Measurements from ENCODE around the gene CACNA1I. TPM values are rescaled to one million over a fixed set of nuclear protein-coding genes. Genes with fewer than 3 reads are reported as not detected.

Gene CACNA1I
- total and polyA plus RNA-seq, 2 donors (not counting 1 experiment from before 2014, with no cell fraction given) = under 0.01 to 0.01 TPM

DNA sequence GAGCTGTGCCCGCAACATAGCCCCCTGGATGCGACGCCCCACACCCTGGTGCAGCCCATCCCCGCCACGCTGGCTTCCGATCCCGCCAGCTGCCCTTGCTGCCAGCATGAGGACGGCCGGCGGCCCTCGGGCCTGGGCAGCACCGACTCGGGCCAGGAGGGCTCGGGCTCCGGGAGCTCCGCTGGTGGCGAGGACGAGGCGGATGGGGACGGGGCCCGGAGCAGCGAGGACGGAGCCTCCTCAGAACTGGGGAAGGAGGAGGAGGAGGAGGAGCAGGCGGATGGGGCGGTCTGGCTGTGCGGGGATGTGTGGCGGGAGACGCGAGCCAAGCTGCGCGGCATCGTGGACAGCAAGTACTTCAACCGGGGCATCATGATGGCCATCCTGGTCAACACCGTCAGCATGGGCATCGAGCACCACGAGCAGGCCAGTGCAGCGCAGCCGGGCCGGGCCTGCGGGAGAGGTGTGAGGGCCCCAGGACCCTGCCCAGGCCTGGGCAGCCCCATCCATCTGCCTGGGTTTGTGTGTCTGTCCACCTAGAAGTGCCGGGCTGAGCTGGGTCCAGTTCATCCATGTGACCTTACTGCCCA is 79.0 kb downstream of the CACNA1I start:
- no peak for DNase-seq (ENCODE audit: low read depth in 2 of 2)
- Histone ChIP-seq H3K4me1 (ENCODE audit: control insufficient read depth, extremely low read depth, insufficient read depth, low read length) (no peaks in the 10 kb centered on the region), H3K27me3 (ENCODE audit: control insufficient read depth, insufficient read depth, low read length) (no peaks in the 10 kb centered on the region)

DNA sequence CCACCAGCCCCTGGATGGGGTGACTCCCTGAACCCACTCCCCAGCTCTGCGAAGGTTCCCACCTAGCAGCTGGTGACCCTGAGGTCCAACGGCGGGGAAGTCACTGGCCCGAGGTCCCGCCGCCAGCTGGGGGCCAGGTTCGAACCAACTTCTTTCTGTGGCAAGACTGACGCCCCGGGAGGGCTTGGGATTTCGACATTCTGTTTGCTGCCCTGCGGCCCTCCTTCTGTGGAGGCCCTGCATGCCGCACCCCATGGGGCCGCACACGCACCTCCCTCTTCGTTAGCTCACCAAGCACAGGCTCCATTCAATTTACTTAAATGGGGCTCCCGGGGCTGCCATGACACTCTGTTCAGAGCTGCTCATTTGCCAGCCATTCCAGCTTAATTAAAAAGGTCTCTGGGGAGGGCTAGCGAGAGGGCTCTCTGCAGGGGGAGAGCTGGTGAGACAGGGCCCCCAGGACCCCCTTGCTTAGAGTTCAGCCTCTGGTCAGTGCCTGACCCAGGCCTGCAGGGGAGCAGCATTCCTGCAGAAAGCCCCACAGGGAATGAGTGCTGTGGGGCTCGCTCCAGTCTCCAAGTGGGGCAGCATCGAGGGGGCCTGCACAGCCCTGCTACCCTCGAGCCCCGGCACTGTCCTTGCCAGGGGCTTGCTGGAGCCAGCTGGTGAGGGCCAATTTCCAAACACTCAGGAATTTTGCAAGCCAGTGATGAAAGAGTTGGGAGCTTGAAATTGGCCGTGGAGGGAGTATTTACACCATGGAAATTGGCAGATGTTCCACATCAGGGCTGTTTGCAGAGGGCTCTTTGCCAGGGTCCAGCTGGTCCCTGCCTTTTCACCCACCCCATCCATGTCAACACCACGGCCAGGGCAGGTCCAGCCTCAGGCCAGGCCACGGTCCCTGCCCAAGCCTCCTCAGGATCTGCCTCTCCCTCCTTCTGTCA is 80.8 kb downstream of the CACNA1I start:
- no peaks in the 10 kb centered on the region for H3K36me3 ChIP-seq (ENCODE audit: control insufficient read depth, insufficient read depth, low read length)
- no peaks in the 10 kb centered on the region for H3K4me1 ChIP-seq (ENCODE audit: control insufficient read depth, extremely low read depth, insufficient read depth, low read length)
- no peaks in the 10 kb centered on the region for H3K79me2 ChIP-seq (ENCODE audit: control insufficient read depth, insufficient read depth, low read length)
- no peak overlapping the region for H3K27ac ChIP-seq (ENCODE audit: insufficient read depth, low read length)
- no peak overlapping the region for H3K4me2 ChIP-seq (ENCODE audit: extremely low read depth, insufficient read depth, low read length)
- peak in 1 of 2 donors; percentile 73 for DNase-seq (ENCODE audit: low read depth in 2 of 2)
- peaks cover 11% of the 10 kb centered on the region for H3K27me3 ChIP-seq (ENCODE audit: control insufficient read depth, insufficient read depth, low read length)
- H3K4me3 ChIP-seq (replicated peaks in 1 of 4; ENCODE audit: control extremely low read depth in 1 of 4, insufficient read depth in 1 of 4, low read depth in 3 of 4, low read length in 4 of 4) = no peak overlapping the region
- no peak overlapping the region for H2AFZ ChIP-seq (ENCODE audit: low read length)
- TF ChIP-seq, protein P1, sequence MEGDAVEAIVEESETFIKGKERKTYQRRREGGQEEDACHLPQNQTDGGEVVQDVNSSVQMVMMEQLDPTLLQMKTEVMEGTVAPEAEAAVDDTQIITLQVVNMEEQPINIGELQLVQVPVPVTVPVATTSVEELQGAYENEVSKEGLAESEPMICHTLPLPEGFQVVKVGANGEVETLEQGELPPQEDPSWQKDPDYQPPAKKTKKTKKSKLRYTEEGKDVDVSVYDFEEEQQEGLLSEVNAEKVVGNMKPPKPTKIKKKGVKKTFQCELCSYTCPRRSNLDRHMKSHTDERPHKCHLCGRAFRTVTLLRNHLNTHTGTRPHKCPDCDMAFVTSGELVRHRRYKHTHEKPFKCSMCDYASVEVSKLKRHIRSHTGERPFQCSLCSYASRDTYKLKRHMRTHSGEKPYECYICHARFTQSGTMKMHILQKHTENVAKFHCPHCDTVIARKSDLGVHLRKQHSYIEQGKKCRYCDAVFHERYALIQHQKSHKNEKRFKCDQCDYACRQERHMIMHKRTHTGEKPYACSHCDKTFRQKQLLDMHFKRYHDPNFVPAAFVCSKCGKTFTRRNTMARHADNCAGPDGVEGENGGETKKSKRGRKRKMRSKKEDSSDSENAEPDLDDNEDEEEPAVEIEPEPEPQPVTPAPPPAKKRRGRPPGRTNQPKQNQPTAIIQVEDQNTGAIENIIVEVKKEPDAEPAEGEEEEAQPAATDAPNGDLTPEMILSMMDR (conservative IDR thresholded peaks at IDR 0.05 in 1 of 2, IDR thresholded peaks at IDR 0.05 in 1 of 2; ENCODE audit: low read depth in 1 of 2, low read length in 2 of 2) = no peak
- TF ChIP-seq EZH2 (IDR thresholded peaks at IDR 0.05; ENCODE audit: low read length, missing control alignments) = no peak
- H4K20me1 ChIP-seq (ENCODE audit: control insufficient read depth, extremely low read depth, insufficient read depth, low read length) = no peaks in the 10 kb centered on the region
- no peaks in the 10 kb centered on the region for H3K9me3 ChIP-seq (ENCODE audit: control insufficient read depth, insufficient read depth, low read depth, low read length)
- H3K9ac ChIP-seq (ENCODE audit: insufficient read depth, low read length) = no peak overlapping the region

More for the DNA sequence above, 79.0 kb downstream of the CACNA1I start:
- TF ChIP-seq, protein P1 (conservative IDR thresholded peaks at IDR 0.05 in 1 of 2, IDR thresholded peaks at IDR 0.05 in 1 of 2; ENCODE audit: low read depth in 1 of 2, low read length in 2 of 2) = no peak
- no peak for TF ChIP-seq EZH2 (IDR thresholded peaks at IDR 0.05; ENCODE audit: low read length, missing control alignments)
- Histone ChIP-seq H4K20me1 (ENCODE audit: control insufficient read depth, extremely low read depth, insufficient read depth, low read length) (no peaks in the 10 kb centered on the region), H2AFZ (ENCODE audit: low read length) (no peak overlapping the region), H3K9me3 (ENCODE audit: control insufficient read depth, insufficient read depth, low read depth, low read length) (no peaks in the 10 kb centered on the region), H3K27ac (ENCODE audit: insufficient read depth, low read length) (no peak overlapping the region), H3K9ac (ENCODE audit: insufficient read depth, low read length) (no peak overlapping the region), H3K36me3 (ENCODE audit: control insufficient read depth, insufficient read depth, low read length) (no peaks in the 10 kb centered on the region), H3K79me2 (ENCODE audit: control insufficient read depth, insufficient read depth, low read length) (no peaks in the 10 kb centered on the region), H3K4me2 (ENCODE audit: extremely low read depth, insufficient read depth, low read length) (no peak overlapping the region), H3K4me3 (replicated peaks in 1 of 4; ENCODE audit: control extremely low read depth in 1 of 4, insufficient read depth in 1 of 4, low read depth in 3 of 4, low read length in 4 of 4) (no peak overlapping the region)

DNA sequence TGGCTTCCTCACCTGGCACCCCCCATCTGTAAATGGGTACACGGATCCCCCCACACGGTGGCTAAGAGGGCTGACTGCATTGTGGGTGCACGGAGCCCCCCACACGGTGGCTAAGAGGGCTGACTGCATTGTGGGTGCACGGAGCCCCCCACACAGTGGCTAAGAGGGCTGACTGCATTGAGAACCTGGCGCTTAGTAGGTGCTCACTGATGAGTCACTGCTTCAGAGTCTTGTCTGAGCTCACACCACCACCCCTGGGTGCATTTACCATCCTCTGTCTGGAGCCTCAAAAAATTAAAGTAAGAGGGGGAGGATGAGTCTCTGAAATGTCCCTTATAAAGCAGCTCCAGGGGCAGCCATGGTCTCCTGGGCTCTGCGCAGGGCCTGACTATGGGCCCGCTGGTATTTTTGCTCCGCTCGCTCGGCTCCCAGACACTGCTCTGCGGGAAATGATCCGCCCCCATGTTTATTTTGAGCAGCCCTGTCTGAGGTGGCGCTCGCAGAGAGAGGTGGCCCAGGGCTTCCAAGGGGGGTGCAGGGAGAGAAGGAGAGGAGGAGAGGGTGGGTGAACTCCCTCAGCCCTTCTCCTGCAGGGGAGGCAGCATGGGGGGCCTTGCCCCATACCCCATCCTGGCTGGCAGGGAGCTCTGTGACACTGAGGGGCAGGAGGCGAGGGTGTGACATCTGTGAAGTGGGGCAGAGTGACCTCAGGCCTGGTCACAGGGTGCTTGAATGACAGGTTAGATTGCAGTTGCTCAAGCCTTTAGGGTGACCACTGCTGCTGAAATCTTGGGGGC is 82.6 kb downstream of the CACNA1I start:
- Histone ChIP-seq H3K4me1 (ENCODE audit: control insufficient read depth, extremely low read depth, insufficient read depth, low read length) (no peaks in the 10 kb centered on the region), H4K20me1 (ENCODE audit: control insufficient read depth, extremely low read depth, insufficient read depth, low read length) (no peaks in the 10 kb centered on the region), H3K9me3 (ENCODE audit: control insufficient read depth, insufficient read depth, low read depth, low read length) (no peaks in the 10 kb centered on the region), H3K4me3 (replicated peaks in 1 of 4; ENCODE audit: control extremely low read depth in 1 of 4, insufficient read depth in 1 of 4, low read depth in 3 of 4, low read length in 4 of 4) (no peak overlapping the region), H3K36me3 (ENCODE audit: control insufficient read depth, insufficient read depth, low read length) (no peaks in the 10 kb centered on the region), H3K79me2 (ENCODE audit: control insufficient read depth, insufficient read depth, low read length) (no peaks in the 10 kb centered on the region), H3K27me3 (ENCODE audit: control insufficient read depth, insufficient read depth, low read length) (peaks cover 13% of the 10 kb centered on the region), H3K27ac (ENCODE audit: insufficient read depth, low read length) (no peak overlapping the region), H3K4me2 (ENCODE audit: extremely low read depth, insufficient read depth, low read length) (no peak overlapping the region), H3K9ac (ENCODE audit: insufficient read depth, low read length) (no peak overlapping the region), H2AFZ (ENCODE audit: low read length) (no peak overlapping the region)
- DNase-seq (ENCODE audit: low read depth in 2 of 2) = no peak
- no peak for TF ChIP-seq EZH2 (IDR thresholded peaks at IDR 0.05; ENCODE audit: low read length, missing control alignments)
- TF ChIP-seq, protein P1 (conservative IDR thresholded peaks at IDR 0.05 in 1 of 2, IDR thresholded peaks at IDR 0.05 in 1 of 2; ENCODE audit: low read depth in 1 of 2, low read length in 2 of 2) = no peak
